GM13976 (cell line): ENCODE data around the gene TBC1D30.
A peak's percentile ranks its signal among the peaks of the same experiment; 100 is the strongest.

Experiments used
- DNase-seq: peaks from one replicate; pipeline ENCODE4 v3.0.0; 2012; ENCODE audit warnings: low spot score
- in situ Hi-C: fragments of 300-500 bp; cut with MboI; formaldehyde crosslinking; loops from one replicate; pipeline ENCODE4 v1.12.0; 2022; ENCODE audit warnings: low sequenced_read_pairs, mixed read lengths, inconsistent platforms; ENCODE audit not compliant: unreplicated experiment
- TF ChIP-seq, protein P1 (sequence below): IDR thresholded peaks from 2 replicates; pipeline ENCODE4 v1.5.1; 2012; ENCODE audit warnings: borderline replicate concordance, mild to moderate bottlenecking; ENCODE audit not compliant: insufficient read depth; ENCODE audit errors: extremely low read depth, missing control alignments, control extremely low read depth

Gene TBC1D30

DNA sequence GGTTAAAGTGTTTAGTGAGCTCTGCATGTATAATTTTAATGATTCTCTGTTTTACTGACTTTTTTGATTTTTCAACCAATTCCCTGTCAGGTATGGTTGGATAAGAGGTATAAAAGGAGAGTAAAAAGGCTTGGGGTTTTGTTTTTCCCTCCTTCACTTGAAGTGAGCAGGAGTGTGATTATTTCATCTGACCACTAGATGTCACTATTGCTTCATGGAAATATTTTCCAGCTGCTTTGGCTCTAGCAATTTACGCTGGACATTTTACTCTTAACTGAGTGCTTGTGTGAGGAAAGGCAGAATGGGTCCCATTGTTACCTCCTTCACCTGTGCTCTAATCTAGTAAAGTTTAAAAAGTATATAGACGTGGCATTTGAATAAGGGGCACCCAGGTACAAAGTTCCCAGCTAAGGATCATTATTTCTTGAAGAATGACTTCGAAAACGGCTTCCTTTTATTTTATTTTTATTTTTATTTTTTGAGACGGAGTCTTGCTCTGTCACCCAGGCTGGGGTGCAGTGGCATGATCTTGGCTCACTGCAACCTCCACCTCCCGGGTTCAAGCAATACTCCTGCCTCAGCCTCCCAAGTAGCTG lies 66.5 kb downstream of the TBC1D30 start:
- TF ChIP-seq, protein P1, sequence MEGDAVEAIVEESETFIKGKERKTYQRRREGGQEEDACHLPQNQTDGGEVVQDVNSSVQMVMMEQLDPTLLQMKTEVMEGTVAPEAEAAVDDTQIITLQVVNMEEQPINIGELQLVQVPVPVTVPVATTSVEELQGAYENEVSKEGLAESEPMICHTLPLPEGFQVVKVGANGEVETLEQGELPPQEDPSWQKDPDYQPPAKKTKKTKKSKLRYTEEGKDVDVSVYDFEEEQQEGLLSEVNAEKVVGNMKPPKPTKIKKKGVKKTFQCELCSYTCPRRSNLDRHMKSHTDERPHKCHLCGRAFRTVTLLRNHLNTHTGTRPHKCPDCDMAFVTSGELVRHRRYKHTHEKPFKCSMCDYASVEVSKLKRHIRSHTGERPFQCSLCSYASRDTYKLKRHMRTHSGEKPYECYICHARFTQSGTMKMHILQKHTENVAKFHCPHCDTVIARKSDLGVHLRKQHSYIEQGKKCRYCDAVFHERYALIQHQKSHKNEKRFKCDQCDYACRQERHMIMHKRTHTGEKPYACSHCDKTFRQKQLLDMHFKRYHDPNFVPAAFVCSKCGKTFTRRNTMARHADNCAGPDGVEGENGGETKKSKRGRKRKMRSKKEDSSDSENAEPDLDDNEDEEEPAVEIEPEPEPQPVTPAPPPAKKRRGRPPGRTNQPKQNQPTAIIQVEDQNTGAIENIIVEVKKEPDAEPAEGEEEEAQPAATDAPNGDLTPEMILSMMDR: peak; percentile 36
- in situ Hi-C loops: loop anchor here (25.0 kb wide), 2 partner anchors 346 to 1221 kb away; no protein-coding TSS in a partner anchor
- DNase-seq: peak; percentile 52

GRCh38 chr12:64891629-64892028 lies 67.2 kb downstream of the TBC1D30 start:
- in situ Hi-C loops: loop anchor here (25.0 kb wide), 2 partner anchors 346 to 1221 kb away; no protein-coding TSS in a partner anchor
- TF ChIP-seq, protein P1: no peak
- DNase-seq: no peak

DNA sequence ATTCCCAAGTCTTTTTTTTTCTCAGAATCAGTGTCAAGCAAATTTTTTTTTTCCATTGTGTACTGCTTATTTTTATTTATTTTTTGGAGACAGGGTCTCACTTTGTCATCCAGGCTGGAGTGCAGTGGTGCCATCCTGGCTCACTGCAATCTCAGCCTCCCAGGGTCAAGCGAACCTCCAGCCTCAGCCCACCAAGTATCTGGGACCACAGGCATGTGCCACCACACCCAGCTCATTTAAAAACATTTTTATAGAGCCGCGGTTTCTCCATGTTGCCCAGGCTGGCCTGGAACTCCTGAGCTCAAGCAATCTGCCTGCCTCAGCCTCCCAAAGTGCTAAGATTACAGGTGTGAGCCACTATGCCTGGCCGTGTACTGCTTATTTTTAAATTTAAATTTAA lies 68.1 kb downstream of the TBC1D30 start:
- no peak for DNase-seq
- in situ Hi-C loops: loop anchor here (25.0 kb wide), 2 partner anchors 345 to 1220 kb away; no protein-coding TSS in a partner anchor
- TF ChIP-seq, protein P1: no peak

DNA sequence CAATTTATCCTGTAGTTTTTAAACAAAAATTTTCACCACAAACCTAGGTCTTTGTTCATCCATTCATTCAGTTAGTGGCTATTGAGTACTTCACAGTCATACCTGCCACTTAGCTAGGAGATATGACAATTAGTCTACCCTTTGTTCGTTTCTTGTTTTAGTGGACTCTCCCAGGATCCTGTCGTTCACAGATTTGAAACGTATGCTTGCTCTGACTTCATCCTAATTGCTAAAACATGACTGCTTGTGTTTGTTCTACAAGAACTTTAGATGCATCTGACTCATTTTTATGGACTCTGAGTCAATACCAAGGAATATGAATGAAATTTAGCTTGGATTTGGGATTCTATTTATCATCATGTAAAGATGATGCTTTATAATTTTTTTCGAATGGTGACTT lies 69.5 kb downstream of the TBC1D30 start:
- DNase-seq: no peak
- TF ChIP-seq, protein P1: no peak
- in situ Hi-C loops: loop anchor here (25.0 kb wide), 2 partner anchors 343 to 1218 kb away; no protein-coding TSS in a partner anchor

GRCh38 chr12:64894827-64895475 lies 70.5 kb downstream of the TBC1D30 start:
- no peak for DNase-seq
- in situ Hi-C loops: loop anchor here (25.0 kb wide), 2 partner anchors 342 to 1217 kb away; no protein-coding TSS in a partner anchor
- TF ChIP-seq, protein P1: no peak

DNA sequence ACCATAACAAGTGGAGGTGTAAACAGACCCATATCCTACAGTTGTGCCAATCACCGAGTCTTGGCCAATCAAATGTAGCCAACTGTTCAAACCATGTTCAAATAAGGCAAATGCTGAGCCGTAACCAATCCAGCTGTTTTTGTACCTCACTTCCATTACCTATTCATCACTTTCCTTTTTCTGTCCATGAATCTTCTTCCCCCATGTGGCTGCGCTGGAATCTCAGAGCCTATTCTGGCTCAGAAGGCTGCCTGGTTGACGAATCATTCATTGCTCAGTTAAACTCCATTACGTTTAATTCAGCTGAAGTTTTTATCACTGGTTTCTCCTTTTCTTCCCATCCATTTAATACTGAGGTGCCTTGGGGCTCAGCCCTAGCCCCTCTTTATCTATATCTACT lies 71.1 kb downstream of the TBC1D30 start:
- TF ChIP-seq, protein P1: no peak
- in situ Hi-C loops: loop anchor here (25.0 kb wide), 2 partner anchors 342 to 1217 kb away; no protein-coding TSS in a partner anchor
- no peak for DNase-seq
